Measurements from ENCODE around the gene CEP164.

Gene CEP164

DNA sequence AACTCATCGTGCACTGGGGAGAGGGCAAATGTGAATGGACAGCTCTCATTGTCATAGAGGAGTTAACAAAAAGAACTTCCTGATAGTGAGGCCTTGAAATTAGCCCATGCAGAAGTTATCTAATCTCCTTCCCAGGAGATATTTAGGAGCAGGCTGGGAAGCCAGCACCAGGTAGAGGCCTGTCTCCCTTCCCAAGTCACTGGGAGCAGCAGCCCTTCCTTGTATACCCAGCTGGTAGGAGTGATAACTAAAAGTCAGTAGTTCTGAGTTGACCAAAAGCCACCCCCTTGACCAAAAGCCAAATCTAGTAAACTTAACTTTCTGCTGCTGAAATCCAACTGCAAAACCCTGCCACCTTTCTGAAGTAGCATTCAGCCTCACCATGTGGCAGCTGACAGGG lies 37.9 kb upstream of the CEP164 start:
- Histone ChIP-seq H3K27ac (ENCODE audit: extremely low read depth, low read depth, low read length) (no peak overlapping the region), H3K4me1 (ENCODE audit: control insufficient read depth, insufficient read depth, low read length) (no peaks in the 10 kb centered on the region), H3K36me3 (ENCODE audit: control insufficient read depth in 2 of 2, insufficient read depth in 1 of 2, low read length in 2 of 2) (peaks cover 0 to 85% of the 10 kb centered on the region in 2 experiments), H3K9me3 (ENCODE audit: control insufficient read depth, insufficient read depth, low read depth, low read length) (no peaks in the 10 kb centered on the region), H3K4me3 (ENCODE audit: low read depth, low read length) (no peak overlapping the region)
- CTCF ChIA-PET, result interaction anchor here (0.6 kb wide), 1 partner anchor 18 kb away, joined by 3 read pairs; no protein-coding TSS in a partner anchor
- TF ChIP-seq GLIS1 (tag by site-specific recombination; IDR thresholded peaks at IDR 0.05), result no peak
- TF ChIP-seq SP7 (tag by site-specific recombination; IDR thresholded peaks at IDR 0.05), result no peak
- no peak for TF ChIP-seq ZNF146 (tag by site-specific recombination; IDR thresholded peaks at IDR 0.05)
- no peak for TF ChIP-seq ZNF600 (tag by site-specific recombination; IDR thresholded peaks at IDR 0.05)
- TF ChIP-seq, protein P1, sequence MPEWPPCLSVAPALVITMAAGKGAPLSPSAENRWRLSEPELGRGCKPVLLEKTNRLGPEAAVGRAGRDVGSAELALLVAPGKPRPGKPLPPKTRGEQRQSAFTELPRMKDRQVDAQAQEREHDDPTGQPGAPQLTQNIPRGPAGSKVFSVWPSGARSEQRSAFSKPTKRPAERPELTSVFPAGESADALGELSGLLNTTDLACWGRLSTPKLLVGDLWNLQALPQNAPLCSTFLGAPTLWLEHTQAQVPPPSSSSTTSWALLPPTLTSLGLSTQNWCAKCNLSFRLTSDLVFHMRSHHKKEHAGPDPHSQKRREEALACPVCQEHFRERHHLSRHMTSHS (tag by site-specific recombination; IDR thresholded peaks at IDR 0.05), result no peak
- TF ChIP-seq ZSCAN16 (tag by site-specific recombination; IDR thresholded peaks at IDR 0.05), result no peak
- TF ChIP-seq ZNF837 (tag by site-specific recombination; IDR thresholded peaks at IDR 0.05), result no peak
- POLR2A ChIA-PET, result interaction anchor here (0.6 kb wide), 2 partner anchors 46 to 48 kb away, joined by 3 read pairs; no protein-coding TSS in a partner anchor

DNA sequence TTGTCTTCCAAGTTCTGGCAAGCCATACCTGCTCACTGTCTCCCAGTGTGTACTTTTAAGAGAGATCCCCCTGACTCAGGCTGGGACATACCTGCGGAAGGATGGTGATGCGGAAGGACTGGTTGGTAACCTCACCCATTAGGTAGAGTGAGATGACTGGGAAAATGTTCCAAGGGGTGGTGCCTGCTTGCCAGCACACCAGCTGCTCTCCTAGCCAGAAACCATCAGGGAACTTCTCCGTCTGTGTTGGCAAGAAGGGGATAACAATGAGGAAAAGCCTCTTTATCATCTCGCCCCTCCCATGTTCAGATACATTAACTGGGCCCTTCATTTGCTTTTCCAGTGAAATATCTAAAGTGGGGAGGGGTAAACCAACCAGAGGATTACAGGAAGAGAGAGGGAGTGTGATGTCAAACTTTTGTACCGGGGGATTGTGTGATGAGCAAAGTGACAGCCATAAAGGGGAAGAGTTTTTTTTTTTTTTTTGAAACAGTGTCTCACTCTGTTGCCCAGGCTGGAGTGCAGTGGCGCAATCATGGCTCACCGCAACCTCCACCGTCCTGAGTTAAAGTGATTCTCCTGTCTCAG lies 36.8 kb upstream of the CEP164 start, which contains the start of gene BACE1-AS:
Gene BACE1-AS, plus strand, starts transcription at position 538 of the 588 bp plus-strand sequence.
- no peaks in the 10 kb centered on the region for H3K4me1 ChIP-seq (ENCODE audit: control insufficient read depth, insufficient read depth, low read length)
- ChIA-PET CTCF (no interaction called here), POLR2A (interaction anchor here (0.7 kb wide), 1 partner anchor 13 kb away, joined by 5 read pairs; no protein-coding TSS in a partner anchor)
- H3K36me3 ChIP-seq (ENCODE audit: control insufficient read depth in 2 of 2, insufficient read depth in 1 of 2, low read length in 2 of 2), result peaks cover 0 to 85% of the 10 kb centered on the region in 2 experiments
- TF ChIP-seq, protein P2, sequence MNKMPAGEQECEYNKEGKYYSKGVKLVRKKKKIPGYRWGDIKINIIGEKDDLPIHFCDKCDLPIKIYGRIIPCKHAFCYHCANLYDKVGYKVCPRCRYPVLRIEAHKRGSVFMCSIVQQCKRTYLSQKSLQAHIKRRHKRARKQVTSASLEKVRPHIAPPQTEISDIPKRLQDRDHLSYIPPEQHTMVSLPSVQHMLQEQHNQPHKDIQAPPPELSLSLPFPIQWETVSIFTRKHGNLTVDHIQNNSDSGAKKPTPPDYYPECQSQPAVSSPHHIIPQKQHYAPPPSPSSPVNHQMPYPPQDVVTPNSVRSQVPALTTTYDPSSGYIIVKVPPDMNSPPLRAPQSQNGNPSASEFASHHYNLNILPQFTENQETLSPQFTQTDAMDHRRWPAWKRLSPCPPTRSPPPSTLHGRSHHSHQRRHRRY (tag by site-specific recombination; IDR thresholded peaks at IDR 0.05), result no peak
- TF ChIP-seq ZBTB21 (tag by site-specific recombination; IDR thresholded peaks at IDR 0.05) (no peak), ZNF549 (tag by site-specific recombination; IDR thresholded peaks at IDR 0.05) (no peak), SP7 (tag by site-specific recombination; IDR thresholded peaks at IDR 0.05) (no peak), YY2 (tag by site-specific recombination; IDR thresholded peaks at IDR 0.05) (no peak)
- no peak within 1 kb of the TSS for H3K27ac ChIP-seq (ENCODE audit: extremely low read depth, low read depth, low read length)
- no peak within 1 kb of the TSS for H3K4me3 ChIP-seq (ENCODE audit: low read depth, low read length)
- no peaks in the 10 kb centered on the region for H3K9me3 ChIP-seq (ENCODE audit: control insufficient read depth, insufficient read depth, low read depth, low read length)

DNA sequence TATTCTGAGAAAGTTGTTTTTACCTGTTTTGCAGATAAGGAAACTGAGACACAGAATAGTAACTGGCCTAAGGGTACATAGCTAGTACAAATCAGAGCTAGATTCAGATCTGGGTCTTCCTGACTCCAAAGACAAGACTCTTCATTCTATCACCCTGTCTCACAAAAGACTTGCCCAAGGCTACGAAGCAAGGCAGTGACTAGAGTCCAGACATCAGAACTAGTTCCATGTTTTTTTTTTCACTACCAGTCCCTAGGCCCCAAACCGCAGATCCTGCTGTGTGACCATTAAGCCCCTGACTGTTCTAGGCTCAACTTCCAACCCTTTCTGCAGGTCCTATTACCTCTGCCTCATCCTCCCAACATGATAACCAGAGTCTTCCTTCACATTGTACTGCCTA lies 35.0 kb upstream of the CEP164 start:
- H3K36me3 ChIP-seq (ENCODE audit: control insufficient read depth in 2 of 2, insufficient read depth in 1 of 2, low read length in 2 of 2), result peaks cover 0 to 71% of the 10 kb centered on the region in 2 experiments; a peak in 2 of 3 replicates
- TF ChIP-seq ZNF223 (tag by site-specific recombination; IDR thresholded peaks at IDR 0.05) (no peak), ZXDB (tag by site-specific recombination; IDR thresholded peaks at IDR 0.05) (no peak), ZBTB21 (tag by site-specific recombination; IDR thresholded peaks at IDR 0.05) (no peak), ZNF791 (tag by site-specific recombination; IDR thresholded peaks at IDR 0.05) (no peak), ZNF623 (tag by site-specific recombination; IDR thresholded peaks at IDR 0.05) (no peak), MYNN (tag by site-specific recombination; IDR thresholded peaks at IDR 0.05; ENCODE audit: borderline replicate concordance) (no peak), KLF1 (tag by site-specific recombination; IDR thresholded peaks at IDR 0.05) (no peak), ZFHX2 (tag by site-specific recombination; conservative IDR thresholded peaks at IDR 0.05) (no peak), ZNF670 (tag by site-specific recombination; IDR thresholded peaks at IDR 0.05; ENCODE audit: low read depth) (no peak), HOXD13 (CRISPR knock-in tag; IDR thresholded peaks at IDR 0.05; ENCODE audit: borderline replicate concordance) (no peak)
- TF ChIP-seq, protein P3, sequence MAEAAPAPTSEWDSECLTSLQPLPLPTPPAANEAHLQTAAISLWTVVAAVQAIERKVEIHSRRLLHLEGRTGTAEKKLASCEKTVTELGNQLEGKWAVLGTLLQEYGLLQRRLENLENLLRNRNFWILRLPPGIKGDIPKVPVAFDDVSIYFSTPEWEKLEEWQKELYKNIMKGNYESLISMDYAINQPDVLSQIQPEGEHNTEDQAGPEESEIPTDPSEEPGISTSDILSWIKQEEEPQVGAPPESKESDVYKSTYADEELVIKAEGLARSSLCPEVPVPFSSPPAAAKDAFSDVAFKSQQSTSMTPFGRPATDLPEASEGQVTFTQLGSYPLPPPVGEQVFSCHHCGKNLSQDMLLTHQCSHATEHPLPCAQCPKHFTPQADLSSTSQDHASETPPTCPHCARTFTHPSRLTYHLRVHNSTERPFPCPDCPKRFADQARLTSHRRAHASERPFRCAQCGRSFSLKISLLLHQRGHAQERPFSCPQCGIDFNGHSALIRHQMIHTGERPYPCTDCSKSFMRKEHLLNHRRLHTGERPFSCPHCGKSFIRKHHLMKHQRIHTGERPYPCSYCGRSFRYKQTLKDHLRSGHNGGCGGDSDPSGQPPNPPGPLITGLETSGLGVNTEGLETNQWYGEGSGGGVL (tag by site-specific recombination; IDR thresholded peaks at IDR 0.05), result no peak
- TF ChIP-seq, protein P4, sequence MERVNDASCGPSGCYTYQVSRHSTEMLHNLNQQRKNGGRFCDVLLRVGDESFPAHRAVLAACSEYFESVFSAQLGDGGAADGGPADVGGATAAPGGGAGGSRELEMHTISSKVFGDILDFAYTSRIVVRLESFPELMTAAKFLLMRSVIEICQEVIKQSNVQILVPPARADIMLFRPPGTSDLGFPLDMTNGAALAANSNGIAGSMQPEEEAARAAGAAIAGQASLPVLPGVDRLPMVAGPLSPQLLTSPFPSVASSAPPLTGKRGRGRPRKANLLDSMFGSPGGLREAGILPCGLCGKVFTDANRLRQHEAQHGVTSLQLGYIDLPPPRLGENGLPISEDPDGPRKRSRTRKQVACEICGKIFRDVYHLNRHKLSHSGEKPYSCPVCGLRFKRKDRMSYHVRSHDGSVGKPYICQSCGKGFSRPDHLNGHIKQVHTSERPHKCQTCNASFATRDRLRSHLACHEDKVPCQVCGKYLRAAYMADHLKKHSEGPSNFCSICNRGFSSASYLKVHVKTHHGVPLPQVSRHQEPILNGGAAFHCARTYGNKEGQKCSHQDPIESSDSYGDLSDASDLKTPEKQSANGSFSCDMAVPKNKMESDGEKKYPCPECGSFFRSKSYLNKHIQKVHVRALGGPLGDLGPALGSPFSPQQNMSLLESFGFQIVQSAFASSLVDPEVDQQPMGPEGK (tag by site-specific recombination; IDR thresholded peaks at IDR 0.05), result no peak

More for the DNA sequence above, 35.0 kb upstream of the CEP164 start:
- no peak overlapping the region for H3K27ac ChIP-seq (ENCODE audit: extremely low read depth, low read depth, low read length)
- no peaks in the 10 kb centered on the region for H3K9me3 ChIP-seq (ENCODE audit: control insufficient read depth, insufficient read depth, low read depth, low read length)
- CTCF ChIA-PET, result no interaction called here
- H3K4me1 ChIP-seq (ENCODE audit: control insufficient read depth, insufficient read depth, low read length), result no peaks in the 10 kb centered on the region
- POLR2A ChIA-PET, result no interaction called here
- H3K4me3 ChIP-seq (ENCODE audit: low read depth, low read length), result no peak overlapping the region

Data from HEK293 (cell line).